ENCODE data around the gene COL23A1.
A peak's percentile ranks its signal among the peaks of the same experiment; 100 is the strongest.

Gene COL23A1

GRCh38 chr5:178238711-178239592 lies 351.2 kb downstream of the COL23A1 start:
- DNase-seq (ENCODE audit: low read depth), result no peak
- H3K4me3 ChIP-seq (ENCODE audit: low read length), result no peak overlapping the region
- no peak for TF ChIP-seq CTCF (IDR thresholded peaks at IDR 0.05; ENCODE audit: insufficient read depth, low read depth, low read length, missing control alignments)

- DNase-seq (ENCODE audit: low read depth), result no peak
- TF ChIP-seq CTCF (IDR thresholded peaks at IDR 0.05; ENCODE audit: insufficient read depth, low read depth, low read length, missing control alignments), result no peak
- H3K4me3 ChIP-seq (ENCODE audit: low read length), result no peak overlapping the region
Measured at GRCh38 chr5:178238313-178238635, 351.9 kb downstream of the COL23A1 start.

- peak; percentile 53 for DNase-seq (ENCODE audit: low read depth)
- TF ChIP-seq CTCF (IDR thresholded peaks at IDR 0.05; ENCODE audit: insufficient read depth, low read depth, low read length, missing control alignments), result no peak
- H3K4me3 ChIP-seq (ENCODE audit: low read length), result no peak overlapping the region
Measured at GRCh38 chr5:178237431-178238312, 352.5 kb downstream of the COL23A1 start.

GRCh38 chr5:178236679-178237078 lies 353.5 kb downstream of the COL23A1 start:
- H3K4me3 ChIP-seq (ENCODE audit: low read length), result no peak overlapping the region
- no peak for TF ChIP-seq CTCF (IDR thresholded peaks at IDR 0.05; ENCODE audit: insufficient read depth, low read depth, low read length, missing control alignments)
- no peak for DNase-seq (ENCODE audit: low read depth)

- no peak overlapping the region for H3K4me3 ChIP-seq (ENCODE audit: low read length)
- no peak for TF ChIP-seq CTCF (IDR thresholded peaks at IDR 0.05; ENCODE audit: insufficient read depth, low read depth, low read length, missing control alignments)
- DNase-seq (ENCODE audit: low read depth), result no peak
Measured at GRCh38 chr5:178236126-178236525, 354.1 kb downstream of the COL23A1 start.

GRCh38 chr5:178235588-178235974 lies 354.6 kb downstream of the COL23A1 start:
- no peak for DNase-seq (ENCODE audit: low read depth)
- TF ChIP-seq CTCF (IDR thresholded peaks at IDR 0.05; ENCODE audit: insufficient read depth, low read depth, low read length, missing control alignments), result no peak

More at GRCh38 chr5:178235588-178235974, 354.6 kb downstream of the COL23A1 start:
- no peak overlapping the region for H3K4me3 ChIP-seq (ENCODE audit: low read length)

All from epithelial cell of esophagus (primary cell).